Tibial artery (tissue), 4 donors: ENCODE results near the gene RNF11.
"Not testable (repeated sequence)": the region's sequence is repeated elsewhere in the genome, so short reads cannot be mapped to it uniquely, and the experiment has no call there.

Experiments used
- DNase-seq, 2 donors: peaks; one replicate each; pipeline ENCODE4 v3.0.0-alpha.2; 2019
- H3K27ac ChIP-seq, 2 donors: fragments of 200-600 bp; sonication (generic) in 1 of 2; 1 replicate in 1 of 2; 2 replicates in 1 of 2; pipeline ENCODE4 v1.5.1; 2018 to 2019; ENCODE audit warnings: mild to moderate bottlenecking in 1 of 2
- H3K27me3 ChIP-seq, 2 donors: fragments of 200-600 bp; sonication (generic) in 1 of 2; one replicate each; pipeline versions ENCODE4 v1.5.1 to v1.6.0; 2016 to 2019
- H3K36me3 ChIP-seq, 3 donors: fragments of 200-600 bp; sonication (generic) in 2 of 3; one replicate each; pipeline ENCODE4 v1.5.1; 2016 to 2019; ENCODE audit warnings: mild to moderate bottlenecking in 2 of 3
- H3K4me1 ChIP-seq, 4 donors: fragments of 200-600 bp; sonication (generic) in 2 of 4; 1 replicate in 3 of 4; 2 replicates in 1 of 4; pipeline ENCODE4 v1.5.1; 2016 to 2019
- H3K4me3 ChIP-seq, 2 donors: fragments of 200-600 bp; sonication (generic) in 1 of 2; 1 replicate in 1 of 2; 2 replicates in 1 of 2; pipeline ENCODE4 v1.5.1; 2018 to 2019; ENCODE audit warnings: mild to moderate bottlenecking in 2 of 2
- H3K9me3 ChIP-seq, 3 donors: fragments of 200-600 bp; sonication (generic) in 1 of 3; one replicate each; pipeline ENCODE4 v1.5.1; 2016 to 2019
- intact Hi-C: fragments of 100-400 bp; cut with DNase I; formaldehyde crosslinking; loops from one replicate; pipeline ENCODE4 v1.15.0; 2023; ENCODE audit warnings: low total_unique reads
- TF ChIP-seq, protein P1 (sequence below), 2 experiments: fragments of 200-600 bp in 1 of 2; fragments of 450-650 bp in 1 of 2; IDR thresholded peaks; one replicate each; pipeline ENCODE4 v1.5.1; 2017 to 2019; ENCODE audit warnings: antibody characterized with exemption in 2 of 2, mild to moderate bottlenecking in 1 of 2, moderate library complexity in 1 of 2

Gene RNF11

DNA sequence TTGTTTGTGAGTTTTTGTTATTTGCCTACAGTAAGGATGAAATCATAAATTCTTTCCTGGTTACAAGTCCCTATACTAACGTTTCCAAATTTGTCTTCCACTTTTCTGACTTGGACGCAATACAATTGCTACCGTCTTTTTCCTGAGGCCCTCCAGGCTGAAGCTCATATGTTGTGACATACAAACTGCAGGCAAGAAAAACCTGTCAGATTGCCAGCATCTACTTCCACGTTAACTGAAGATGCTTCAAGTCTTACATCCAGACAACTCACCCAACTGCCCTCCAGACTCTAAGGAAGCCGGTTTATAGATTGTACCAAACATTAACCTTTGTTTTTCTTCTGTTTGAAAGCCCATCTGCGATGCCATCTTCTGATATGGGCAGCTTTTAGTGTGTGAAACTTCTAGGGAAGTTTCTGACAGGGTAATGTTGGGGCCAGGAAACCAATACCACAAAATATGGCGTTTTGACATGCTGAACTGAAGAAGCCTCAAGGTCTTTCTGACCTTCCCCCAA is 21.4 kb upstream of the RNF11 start:
- intact Hi-C loops, result no loop called here
- no peaks in the 10 kb centered on the region for H3K36me3 ChIP-seq
- H3K4me1 ChIP-seq, result peaks cover 0 to 22% (median 6%) of the 10 kb centered on the region in 4 donors
- H3K9me3 ChIP-seq, result no peaks in the 10 kb centered on the region
- no peak overlapping the region for H3K27ac ChIP-seq
- H3K4me3 ChIP-seq, result no peak overlapping the region
- H3K27me3 ChIP-seq, result no peaks in the 10 kb centered on the region
- TF ChIP-seq, protein P1, sequence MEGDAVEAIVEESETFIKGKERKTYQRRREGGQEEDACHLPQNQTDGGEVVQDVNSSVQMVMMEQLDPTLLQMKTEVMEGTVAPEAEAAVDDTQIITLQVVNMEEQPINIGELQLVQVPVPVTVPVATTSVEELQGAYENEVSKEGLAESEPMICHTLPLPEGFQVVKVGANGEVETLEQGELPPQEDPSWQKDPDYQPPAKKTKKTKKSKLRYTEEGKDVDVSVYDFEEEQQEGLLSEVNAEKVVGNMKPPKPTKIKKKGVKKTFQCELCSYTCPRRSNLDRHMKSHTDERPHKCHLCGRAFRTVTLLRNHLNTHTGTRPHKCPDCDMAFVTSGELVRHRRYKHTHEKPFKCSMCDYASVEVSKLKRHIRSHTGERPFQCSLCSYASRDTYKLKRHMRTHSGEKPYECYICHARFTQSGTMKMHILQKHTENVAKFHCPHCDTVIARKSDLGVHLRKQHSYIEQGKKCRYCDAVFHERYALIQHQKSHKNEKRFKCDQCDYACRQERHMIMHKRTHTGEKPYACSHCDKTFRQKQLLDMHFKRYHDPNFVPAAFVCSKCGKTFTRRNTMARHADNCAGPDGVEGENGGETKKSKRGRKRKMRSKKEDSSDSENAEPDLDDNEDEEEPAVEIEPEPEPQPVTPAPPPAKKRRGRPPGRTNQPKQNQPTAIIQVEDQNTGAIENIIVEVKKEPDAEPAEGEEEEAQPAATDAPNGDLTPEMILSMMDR (IDR thresholded peaks at IDR 0.05), result no peak
- DNase-seq, result no peak

DNA sequence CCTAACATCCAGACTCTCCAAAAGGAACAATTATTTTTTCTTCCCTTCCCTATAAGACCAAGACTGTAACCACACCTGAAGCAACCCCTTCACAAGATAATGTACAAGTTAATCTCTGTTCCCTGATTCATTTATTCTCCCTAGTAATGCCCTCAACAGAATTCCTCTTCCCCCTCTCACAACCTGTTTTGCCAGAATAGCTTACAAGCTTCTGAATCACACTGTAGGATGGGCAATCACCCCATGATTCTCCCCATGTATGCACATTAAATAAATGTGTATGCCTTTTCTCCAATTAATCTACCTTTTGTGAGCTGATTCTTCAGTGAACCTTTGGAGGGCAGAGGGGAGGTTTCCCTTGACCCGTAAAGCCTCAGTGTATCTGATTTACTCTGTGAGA is 20.9 kb upstream of the RNF11 start:
- TF ChIP-seq, protein P1 (IDR thresholded peaks at IDR 0.05), result no peak
- intact Hi-C loops, result no loop called here
- Histone ChIP-seq H3K4me1 (peaks cover 0 to 22% (median 6%) of the 10 kb centered on the region in 4 donors), H3K4me3 (no peak overlapping the region), H3K27ac (no peak overlapping the region), H3K36me3 (no peaks in the 10 kb centered on the region), H3K9me3 (no peaks in the 10 kb centered on the region), H3K27me3 (no peaks in the 10 kb centered on the region)
- DNase-seq, result no peak

DNA sequence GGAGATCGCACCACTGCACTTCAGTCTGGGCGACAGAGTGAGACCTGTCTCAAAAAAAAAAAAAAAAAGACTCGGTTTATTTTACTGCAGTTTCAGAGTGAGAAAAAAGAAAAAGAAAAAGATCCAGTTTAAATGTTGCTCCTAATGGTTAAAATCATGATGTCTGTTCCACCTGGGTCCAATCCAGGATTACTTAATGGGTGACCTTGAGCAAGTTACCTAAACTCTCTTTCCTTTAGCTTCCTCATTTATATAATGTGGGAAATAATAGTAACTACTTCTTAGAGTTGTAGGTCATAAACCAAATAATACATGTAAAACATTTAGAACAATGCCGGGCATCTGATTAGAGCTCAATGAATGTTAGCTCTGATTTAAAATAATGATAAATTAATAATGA is 19.4 kb upstream of the RNF11 start:
- Histone ChIP-seq H3K27ac (no peak overlapping the region), H3K36me3 (no peaks in the 10 kb centered on the region), H3K4me3 (no peak overlapping the region), H3K9me3 (no peaks in the 10 kb centered on the region), H3K4me1 (peaks cover 0 to 22% (median 6%) of the 10 kb centered on the region in 4 donors), H3K27me3 (no peaks in the 10 kb centered on the region)
- DNase-seq, result no peak
- intact Hi-C loops, result no loop called here
- TF ChIP-seq, protein P1 (IDR thresholded peaks at IDR 0.05), result no peak

DNA sequence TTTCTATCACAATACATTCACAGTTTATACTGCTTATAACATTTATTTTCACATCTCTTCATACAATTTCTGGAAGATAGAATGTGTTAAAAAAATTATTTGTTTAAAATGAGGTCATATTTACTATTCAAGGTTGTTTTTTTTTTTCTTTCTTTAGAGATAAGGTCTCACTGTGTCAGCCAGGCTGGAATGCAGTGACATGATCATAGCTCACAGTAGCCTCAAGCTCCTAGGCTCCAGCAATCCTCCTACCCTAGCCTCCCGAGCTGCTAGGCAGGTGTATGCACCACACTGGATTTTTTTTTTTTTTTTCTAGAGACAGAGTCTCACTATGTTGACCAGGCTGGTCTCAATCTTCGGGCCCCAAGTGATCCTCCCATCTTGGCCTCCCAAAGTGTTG is 19.0 kb upstream of the RNF11 start:
- intact Hi-C loops, result no loop called here
- H3K4me3 ChIP-seq, result no peak overlapping the region
- DNase-seq, result no peak
- H3K4me1 ChIP-seq, result peaks cover 0 to 22% (median 6%) of the 10 kb centered on the region in 4 donors
- H3K27ac ChIP-seq, result no peak overlapping the region
- TF ChIP-seq, protein P1 (IDR thresholded peaks at IDR 0.05), result no peak
- H3K9me3 ChIP-seq, result no peaks in the 10 kb centered on the region
- H3K36me3 ChIP-seq, result no peaks in the 10 kb centered on the region
- no peaks in the 10 kb centered on the region for H3K27me3 ChIP-seq

DNA sequence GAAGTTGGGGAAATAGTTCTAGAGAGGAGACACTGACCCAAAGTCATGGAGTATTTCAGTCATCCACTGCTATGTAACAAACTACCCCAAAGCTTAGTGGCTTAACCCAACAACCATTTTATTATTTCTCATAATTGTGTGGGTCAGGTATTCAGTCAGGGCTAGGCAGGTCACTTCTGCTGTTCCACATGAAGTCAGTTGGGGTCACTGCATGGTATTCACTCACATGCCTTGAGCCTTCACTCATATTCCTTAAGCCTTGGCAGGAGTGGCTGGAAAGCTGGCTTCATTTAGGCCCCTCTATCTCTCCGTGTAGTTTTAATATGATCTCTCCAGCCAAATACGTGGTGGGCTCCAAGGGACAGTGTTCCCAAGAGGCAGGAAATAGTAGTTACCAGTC is 17.5 kb upstream of the RNF11 start:
- H3K27me3 ChIP-seq, result no peaks in the 10 kb centered on the region
- H3K4me1 ChIP-seq, result peaks cover 0 to 19% (median 6%) of the 10 kb centered on the region in 4 donors
- intact Hi-C loops, result no loop called here
- no peak overlapping the region for H3K27ac ChIP-seq
- TF ChIP-seq, protein P1 (IDR thresholded peaks at IDR 0.05), result no peak
- no peaks in the 10 kb centered on the region for H3K36me3 ChIP-seq
- H3K9me3 ChIP-seq, result no peaks in the 10 kb centered on the region
- DNase-seq, result no peak
- no peak overlapping the region for H3K4me3 ChIP-seq

DNA sequence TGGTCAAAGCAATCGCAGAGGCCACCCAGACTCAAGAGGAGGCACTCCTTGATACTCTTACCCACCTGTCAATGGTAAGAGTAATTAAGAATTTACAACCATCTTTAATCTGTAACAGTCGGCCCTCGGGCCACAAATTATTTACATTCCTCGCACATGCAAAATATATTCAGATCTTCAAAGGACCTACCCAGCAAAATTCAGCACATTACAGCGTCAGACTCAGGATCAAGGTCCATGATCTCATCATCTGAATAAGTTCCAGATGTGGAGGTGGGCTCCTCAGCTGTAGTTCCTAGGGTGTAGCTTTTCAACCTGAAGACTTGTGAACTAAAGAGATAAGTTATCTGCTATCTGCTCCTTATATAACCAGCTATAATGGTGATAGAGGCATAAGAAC is 17.1 kb upstream of the RNF11 start:
- intact Hi-C loops, result no loop called here
- no peaks in the 10 kb centered on the region for H3K9me3 ChIP-seq
- no peak overlapping the region for H3K4me3 ChIP-seq
- no peaks in the 10 kb centered on the region for H3K27me3 ChIP-seq
- TF ChIP-seq, protein P1 (IDR thresholded peaks at IDR 0.05), result no peak
- DNase-seq, result no peak
- peaks cover 0 to 15% (median 6%) of the 10 kb centered on the region in 4 donors for H3K4me1 ChIP-seq
- H3K27ac ChIP-seq, result no peak overlapping the region
- H3K36me3 ChIP-seq, result no peaks in the 10 kb centered on the region

DNA sequence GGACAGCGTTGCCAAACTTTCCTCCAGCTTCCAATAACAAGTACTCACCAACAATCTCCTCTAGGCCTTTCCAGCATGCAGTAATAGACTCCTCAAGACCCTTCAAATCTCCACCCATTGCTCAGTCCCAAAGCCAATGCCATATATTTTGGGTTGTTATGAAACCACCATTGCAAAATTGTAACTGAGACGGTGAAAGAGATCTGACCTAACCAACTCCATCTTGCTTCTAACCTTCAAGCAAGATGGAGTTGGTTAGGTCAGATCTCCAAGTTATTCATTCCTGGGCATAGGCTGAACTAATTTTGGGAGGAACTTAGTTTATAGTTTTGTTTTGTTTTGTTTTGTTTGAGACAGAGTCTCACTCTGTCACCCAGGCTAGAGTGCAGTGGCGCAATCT is 14.5 kb upstream of the RNF11 start:
- H3K9me3 ChIP-seq, intact Hi-C loops, H3K27ac ChIP-seq, H3K4me3 ChIP-seq, DNase-seq, H3K4me1 ChIP-seq, H3K27me3 ChIP-seq, H3K36me3 ChIP-seq: not testable (repeated sequence)
